Right lobe of liver (tissue), 6 donors: ENCODE measurements around the gene SPECC1L. TPM values are rescaled to one million over a fixed set of nuclear protein-coding genes. Genes with fewer than 3 reads are reported as not detected.

Source experiments
- ATAC-seq, 4 donors: fragments of 200-7000 bp; cut with Tn5 transposase; one replicate each; pipeline ENCODE4 v1.9.1; 2020; ENCODE audit warnings: mild to moderate bottlenecking in 4 of 4, moderate library complexity in 4 of 4
- DNase-seq, 3 donors: peaks; one replicate each; pipeline ENCODE4 v3.0.0-alpha.2; 2020
- H3K27ac ChIP-seq, 3 donors: fragments of 200-600 bp; one replicate each; pipeline ENCODE4 v1.8.0; 2022
- H3K27me3 ChIP-seq, 2 donors: fragments of 200-600 bp; one replicate each; pipeline ENCODE4 v1.8.0; 2022
- H3K36me3 ChIP-seq, 4 donors: fragments of 200-600 bp; sonication (generic) in 1 of 4; one replicate each; pipeline versions ENCODE4 v1.5.1 to v1.8.0; 2017 to 2022; ENCODE audit warnings: control low read depth in 1 of 4
- H3K4me1 ChIP-seq, 4 donors: fragments of 200-600 bp; sonication (generic) in 1 of 4; one replicate each; pipeline versions ENCODE4 v1.5.1 to v1.8.0; 2017 to 2022; ENCODE audit warnings: control low read depth in 1 of 4
- H3K4me3 ChIP-seq, 3 donors: fragments of 200-600 bp; one replicate each; pipeline ENCODE4 v1.8.0; 2022
- H3K9me3 ChIP-seq, 4 donors: fragments of 200-600 bp; sonication (generic) in 1 of 4; one replicate each; pipeline versions ENCODE4 v1.5.1 to v1.8.0; 2017 to 2022; ENCODE audit warnings: control low read depth in 1 of 4
- POLR2A ChIP-seq: fragments of 450-650 bp; IDR thresholded peaks from one replicate; pipeline ENCODE4 v1.6.1; 2017; ENCODE audit warnings: antibody characterized with exemption, mild to moderate bottlenecking
- WGBS: methylation state at CpG from one replicate; pipeline ENCODE4 v1.1.6; 2018; ENCODE audit warnings: low coverage, low lambda C conversion rate; ENCODE audit not compliant: insufficient coverage; ENCODE audit errors: missing lambda C conversion rate; 5-methylcytosine and 5-hydroxymethylcytosine counted together
- intact Hi-C, 2 donors: fragments of 100-400 bp; cut with DNase I; formaldehyde crosslinking; loops; one replicate each; pipeline versions ENCODE4 v1.11.2 to v1.14.1; 2022
- total RNA-seq, 6 experiments: library from RNA; depleted of rRNA in 2 of 6; stranded (reverse); fragments of >200 nt in 2 of 6; fragmentation: NEBNext Ultra II Directional in 3 of 6; extraction: Animal tissue kit (Norgen Biotek cat#: 25700) in 3 of 6; gene quantifications; one replicate each; pipeline versions ENCODE4 v1.1.0 to v1.2.4, GENCODE V29; 2016 to 2023
- TF ChIP-seq, protein P1 (sequence below), 4 donors: fragments of 200-600 bp in 3 of 4; fragments of 450-650 bp in 1 of 4; IDR thresholded peaks; one replicate each; pipeline versions ENCODE4 v1.5.1 to v1.8.0; 2016 to 2022; ENCODE audit warnings: antibody characterized with exemption in 4 of 4, mild to moderate bottlenecking in 2 of 4
- donor health status: DM: no; HTN: yes; CAD: no.
- donor health status: DM: no; HTN: no; CAD: no.
- donor health status: DM: no; HTN: no; CAD: no.
- donor health status: DM: no; HTN: yes; CAD: no.
- donor health status: DM: no; HTN: yes; CAD: no.

SPECC1L gene
- total RNA-seq, 6 experiments from 2014 or later, result 16.3 to 26.4 (median 24.2) TPM

- peaks cover 0 to 64% (median 13%) of the 10 kb centered on the region in 4 donors for H3K36me3 ChIP-seq
- no peak for ATAC-seq
These were observed 67.4 kb downstream of the SPECC1L start for GRCh38 chr22:24337894-24338645.

DNA sequence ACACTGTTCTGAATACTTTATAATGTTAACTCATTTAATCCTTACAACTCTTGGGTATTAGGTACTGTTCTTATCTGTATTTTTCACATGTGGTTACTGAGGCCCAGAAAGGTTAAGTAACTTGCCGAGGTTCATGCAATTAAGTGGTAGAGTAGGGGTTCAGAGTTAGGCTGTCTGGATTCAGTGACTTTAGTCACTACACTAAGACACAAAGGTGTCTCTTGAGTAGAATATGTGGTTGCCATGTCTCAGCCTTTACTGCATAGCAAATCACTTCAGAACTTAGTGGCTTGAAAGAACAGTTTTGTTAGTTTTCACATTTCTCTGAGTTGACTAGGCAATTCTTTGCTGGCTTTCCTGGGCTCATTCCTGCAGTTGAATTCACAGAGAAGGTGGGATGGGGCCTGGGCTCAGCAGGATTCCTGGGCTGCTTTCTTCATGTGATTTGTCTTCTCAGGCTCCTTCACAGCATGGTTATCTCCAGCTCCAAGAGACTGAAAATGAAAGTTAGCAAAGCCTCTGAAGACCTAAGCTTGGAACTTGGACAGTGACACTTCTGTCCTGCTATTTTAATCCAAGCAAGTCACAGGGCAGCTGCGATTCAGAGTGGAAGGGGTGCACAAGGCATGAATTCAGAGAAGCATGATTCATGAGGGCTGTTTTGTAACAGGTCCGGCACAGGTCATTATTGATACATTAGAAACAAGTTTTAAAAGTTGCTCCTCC is 68.3 kb downstream of the SPECC1L start:
- no peaks in the 10 kb centered on the region for H3K4me1 ChIP-seq
- TF ChIP-seq, protein P1, sequence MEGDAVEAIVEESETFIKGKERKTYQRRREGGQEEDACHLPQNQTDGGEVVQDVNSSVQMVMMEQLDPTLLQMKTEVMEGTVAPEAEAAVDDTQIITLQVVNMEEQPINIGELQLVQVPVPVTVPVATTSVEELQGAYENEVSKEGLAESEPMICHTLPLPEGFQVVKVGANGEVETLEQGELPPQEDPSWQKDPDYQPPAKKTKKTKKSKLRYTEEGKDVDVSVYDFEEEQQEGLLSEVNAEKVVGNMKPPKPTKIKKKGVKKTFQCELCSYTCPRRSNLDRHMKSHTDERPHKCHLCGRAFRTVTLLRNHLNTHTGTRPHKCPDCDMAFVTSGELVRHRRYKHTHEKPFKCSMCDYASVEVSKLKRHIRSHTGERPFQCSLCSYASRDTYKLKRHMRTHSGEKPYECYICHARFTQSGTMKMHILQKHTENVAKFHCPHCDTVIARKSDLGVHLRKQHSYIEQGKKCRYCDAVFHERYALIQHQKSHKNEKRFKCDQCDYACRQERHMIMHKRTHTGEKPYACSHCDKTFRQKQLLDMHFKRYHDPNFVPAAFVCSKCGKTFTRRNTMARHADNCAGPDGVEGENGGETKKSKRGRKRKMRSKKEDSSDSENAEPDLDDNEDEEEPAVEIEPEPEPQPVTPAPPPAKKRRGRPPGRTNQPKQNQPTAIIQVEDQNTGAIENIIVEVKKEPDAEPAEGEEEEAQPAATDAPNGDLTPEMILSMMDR (IDR thresholded peaks at IDR 0.05), result no peak
- no peak for TF ChIP-seq POLR2A
- H3K27ac ChIP-seq, result no peak overlapping the region
- H3K36me3 ChIP-seq, result peaks cover 0 to 66% (median 13%) of the 10 kb centered on the region in 4 donors
- H3K4me3 ChIP-seq, result no peak overlapping the region
- peak in 1 of 4 donors; percentile 53 for ATAC-seq
- intact Hi-C loops, result no loop called here
- WGBS, result 41% methylated on average over 3 of the region's 3 CpGs
- no peaks in the 10 kb centered on the region for H3K27me3 ChIP-seq
- H3K9me3 ChIP-seq, result no peaks in the 10 kb centered on the region
- DNase-seq, result no peak

More at GRCh38 chr22:24337894-24338645, 67.4 kb downstream of the SPECC1L start:
- 83% methylated on average over 6 of the region's 6 CpGs for WGBS
- intact Hi-C loops, result no loop called here
- no peaks in the 10 kb centered on the region for H3K27me3 ChIP-seq
- no peak overlapping the region for H3K4me3 ChIP-seq
- no peaks in the 10 kb centered on the region for H3K4me1 ChIP-seq
- no peaks in the 10 kb centered on the region for H3K9me3 ChIP-seq
- TF ChIP-seq POLR2A, result no peak
- TF ChIP-seq, protein P1 (IDR thresholded peaks at IDR 0.05), result no peak
- no peak overlapping the region for H3K27ac ChIP-seq
- DNase-seq, result no peak

- intact Hi-C loops, result no loop called here
- WGBS, result 73% methylated on average over 5 of the region's 7 CpGs
- no peak for TF ChIP-seq POLR2A
- TF ChIP-seq, protein P1 (IDR thresholded peaks at IDR 0.05), result no peak
- Histone ChIP-seq H3K36me3 (peaks cover 0 to 68% (median 12%) of the 10 kb centered on the region in 4 donors), H3K27me3 (no peaks in the 10 kb centered on the region), H3K4me1 (no peaks in the 10 kb centered on the region), H3K9me3 (no peaks in the 10 kb centered on the region), H3K4me3 (no peak overlapping the region), H3K27ac (no peak overlapping the region)
- ATAC-seq (no peak), DNase-seq (no peak)
These were observed 68.8 kb downstream of the SPECC1L start for GRCh38 chr22:24339452-24339747.

GRCh38 chr22:24341627-24342026 is 71.0 kb downstream of the SPECC1L start:
- no peak for DNase-seq
- Histone ChIP-seq H3K27me3 (no peaks in the 10 kb centered on the region), H3K9me3 (no peaks in the 10 kb centered on the region), H3K36me3 (peaks cover 0 to 57% (median 12%) of the 10 kb centered on the region in 4 donors), H3K4me1 (no peaks in the 10 kb centered on the region), H3K27ac (no peak overlapping the region), H3K4me3 (no peak overlapping the region)
- intact Hi-C loops, result no loop called here
- no peak for ATAC-seq
- 77% methylated on average over 5 of the region's 6 CpGs for WGBS
- TF ChIP-seq POLR2A, result no peak
- TF ChIP-seq, protein P1 (IDR thresholded peaks at IDR 0.05), result no peak
